Ishikawa (cell line): ENCODE data around the gene SMIM22.

Source experiments
- CEBPB ChIP-seq: IDR thresholded peaks from 2 replicates; pipeline ENCODE4 v1.6.1; 2012
- CREB1 ChIP-seq: IDR thresholded peaks from 2 replicates; pipeline ENCODE4 v1.6.1; 2012; ENCODE audit warnings: low read depth
- EGR1 ChIP-seq: IDR thresholded peaks from 2 replicates; pipeline ENCODE4 v1.6.1; 2012
- EP300 ChIP-seq: IDR thresholded peaks from 2 replicates; pipeline ENCODE4 v1.6.1; 2012; ENCODE audit warnings: borderline replicate concordance
- FOXM1 ChIP-seq: IDR thresholded peaks from 2 replicates; pipeline ENCODE4 v1.6.1; 2012; ENCODE audit warnings: low read depth, borderline replicate concordance
- MAX ChIP-seq: IDR thresholded peaks from 2 replicates; pipeline ENCODE4 v1.6.1; 2012
- NFIC ChIP-seq: IDR thresholded peaks from 2 replicates; pipeline ENCODE4 v1.6.1; 2012
- RAD21 ChIP-seq: IDR thresholded peaks from 2 replicates; pipeline ENCODE4 v1.6.1; 2012; ENCODE audit warnings: low read depth
- REST ChIP-seq: IDR thresholded peaks from 2 replicates; pipeline ENCODE4 v1.6.1; 2012; ENCODE audit warnings: low read depth, mild to moderate bottlenecking
- TAF1 ChIP-seq: IDR thresholded peaks from 2 replicates; pipeline ENCODE4 v1.6.1; 2012; ENCODE audit warnings: low read depth, mild to moderate bottlenecking
- TCF12 ChIP-seq: IDR thresholded peaks from 2 replicates; pipeline ENCODE4 v1.6.1; 2012; ENCODE audit warnings: low read depth
- TEAD4 ChIP-seq: IDR thresholded peaks from 2 replicates; pipeline ENCODE4 v1.6.1; 2012
- USF1 ChIP-seq: IDR thresholded peaks from 2 replicates; pipeline ENCODE4 v1.6.1; 2012
- YY1 ChIP-seq: IDR thresholded peaks from 2 replicates; pipeline ENCODE4 v1.6.1; 2012; ENCODE audit warnings: low read depth
- ZBTB7A ChIP-seq: IDR thresholded peaks from 2 replicates; pipeline ENCODE4 v1.6.1; 2012; ENCODE audit warnings: low read depth

SMIM22 gene

GRCh38 chr16:4767872-4768548 is 27.2 kb upstream of the SMIM22 start:
- no peak for TF ChIP-seq USF1
- TF ChIP-seq YY1: no peak
- TF ChIP-seq TAF1: no peak
- no peak for TF ChIP-seq NFIC
- no peak for TF ChIP-seq RAD21
- no peak for TF ChIP-seq EP300
- TF ChIP-seq TEAD4: no peak
- no peak for TF ChIP-seq TCF12
- TF ChIP-seq CREB1: no peak

- TF ChIP-seq MAX (peak; percentile 52), REST (no peak), CEBPB (no peak), RAD21 (no peak), EP300 (no peak), FOXM1 (no peak), NFIC (no peak), YY1 (no peak), TEAD4 (peak; percentile 22; the same call in 1 of the 2 replicates), CREB1 (no peak), ZBTB7A (peak; percentile 76), EGR1 (no peak)
Measured at GRCh38 chr16:4768549-4769305, 26.4 kb upstream of the SMIM22 start.

- TF ChIP-seq TCF12: 0 out of 2 replicates have a peak, but pooled peaks have one; percentile 2
- no peak for TF ChIP-seq CREB1
Measured at GRCh38 chr16:4769306-4769638, 25.9 kb upstream of the SMIM22 start.

GRCh38 chr16:4771646-4772045 is 23.5 kb upstream of the SMIM22 start:
- TF ChIP-seq USF1 (peak; percentile 39; the same call in 1 of the 2 replicates), TAF1 (no peak)

- no peak for TF ChIP-seq TAF1
- no peak for TF ChIP-seq TCF12
- TF ChIP-seq CREB1: no peak
- TF ChIP-seq FOXM1: no peak
- TF ChIP-seq REST: no peak
- TF ChIP-seq USF1: no peak
- TF ChIP-seq TEAD4: no peak
- no peak for TF ChIP-seq EP300
Measured at GRCh38 chr16:4772351-4772750, 22.8 kb upstream of the SMIM22 start.

- TF ChIP-seq YY1 (no peak), EP300 (no peak), TAF1 (no peak), EGR1 (no peak), MAX (no peak), USF1 (no peak), FOXM1 (no peak), TEAD4 (no peak), REST (no peak), TCF12 (no peak), NFIC (no peak), CREB1 (no peak), ZBTB7A (no peak), CEBPB (no peak), RAD21 (no peak)
Measured at GRCh38 chr16:4775005-4775404, 20.2 kb upstream of the SMIM22 start.
